Hematopoietic multipotent progenitor cell treated with erythropoietin and hydrocortisone succinate and interleukin-3 and kit ligand, for 8 days (in vitro differentiated cells): ENCODE measurements around the gene NPLOC4.

ENCODE experiments used
- DNase-seq: peaks from one replicate; pipeline ENCODE4 v3.0.0-alpha.2; 2015

Gene NPLOC4

GRCh38 chr17:81660441-81660840 is 23.5 kb upstream of the NPLOC4 start:
- no peak for DNase-seq

GRCh38 chr17:81659038-81659437 is 22.1 kb upstream of the NPLOC4 start:
- DNase-seq = no peak

GRCh38 chr17:81656835-81657234 is 19.9 kb upstream of the NPLOC4 start:
- DNase-seq = no peak

GRCh38 chr17:81656118-81656743 is 19.3 kb upstream of the NPLOC4 start, which contains the start of gene PDE6G:
Gene PDE6G, minus strand, starts transcription at chr17:81656542. Its CDS starts 3,237 bp downstream, at chr17:81653305.
- DNase-seq = peak; percentile 48

GRCh38 chr17:81655378-81656117 is 18.6 kb upstream of the NPLOC4 start:
- no peak for DNase-seq

- peak; percentile 42 for DNase-seq
Observed at GRCh38 chr17:81652906-81653771, 16.2 kb upstream of the NPLOC4 start.

- DNase-seq = peak; percentile 66
Observed at GRCh38 chr17:81651692-81652091, 14.8 kb upstream of the NPLOC4 start.

GRCh38 chr17:81650951-81651350 is 14.0 kb upstream of the NPLOC4 start:
- DNase-seq = no peak

- no peak for DNase-seq
Observed at GRCh38 chr17:81648707-81649085, 11.8 kb upstream of the NPLOC4 start.

- no peak for DNase-seq
Observed at GRCh38 chr17:81648013-81648706, 11.2 kb upstream of the NPLOC4 start.

GRCh38 chr17:81647640-81648012 is 10.7 kb upstream of the NPLOC4 start:
- no peak for DNase-seq

- DNase-seq = peak; percentile 94
Observed at GRCh38 chr17:81646869-81647600, 10.1 kb upstream of the NPLOC4 start.

- no peak for DNase-seq
Observed at GRCh38 chr17:81644976-81645952, 8.4 kb upstream of the NPLOC4 start.

GRCh38 chr17:81644496-81644895 is 7.6 kb upstream of the NPLOC4 start:
- DNase-seq = no peak

GRCh38 chr17:81641825-81642489 is 5.0 kb upstream of the NPLOC4 start:
- DNase-seq = no peak

- DNase-seq = no peak
Observed at GRCh38 chr17:81640011-81640410, 3.1 kb upstream of the NPLOC4 start.

- DNase-seq = no peak
Observed at GRCh38 chr17:81638683-81639082, 1.8 kb upstream of the NPLOC4 start.

- DNase-seq = peak; percentile 38
Observed at GRCh38 chr17:81635973-81636504, 873 bp downstream of the NPLOC4 start.

- no peak for DNase-seq
Observed at GRCh38 chr17:81635431-81635830, 1.5 kb downstream of the NPLOC4 start.

- no peak for DNase-seq
Observed at GRCh38 chr17:81631482-81631881, 5.4 kb downstream of the NPLOC4 start.
